GM12875 (cell line): ENCODE measurements around the gene ISM1.
"Not testable (repeated sequence)": the region's sequence is repeated elsewhere in the genome, so short reads cannot be mapped to it uniquely, and the experiment has no call there.

ENCODE experiments used
- H3K4me3 ChIP-seq: one replicate; pipeline ENCODE4 v1.5.1; 2011; ENCODE audit warnings: low read depth, low read length, control low read depth
- TF ChIP-seq, protein P1 (sequence below): IDR thresholded peaks from 2 replicates; pipeline ENCODE4 v1.5.1; 2011; ENCODE audit warnings: low read depth, mild to moderate bottlenecking, control low read depth, inconsistent platforms, low read length, moderate library complexity, borderline replicate concordance; ENCODE audit not compliant: insufficient read depth

Gene ISM1

DNA sequence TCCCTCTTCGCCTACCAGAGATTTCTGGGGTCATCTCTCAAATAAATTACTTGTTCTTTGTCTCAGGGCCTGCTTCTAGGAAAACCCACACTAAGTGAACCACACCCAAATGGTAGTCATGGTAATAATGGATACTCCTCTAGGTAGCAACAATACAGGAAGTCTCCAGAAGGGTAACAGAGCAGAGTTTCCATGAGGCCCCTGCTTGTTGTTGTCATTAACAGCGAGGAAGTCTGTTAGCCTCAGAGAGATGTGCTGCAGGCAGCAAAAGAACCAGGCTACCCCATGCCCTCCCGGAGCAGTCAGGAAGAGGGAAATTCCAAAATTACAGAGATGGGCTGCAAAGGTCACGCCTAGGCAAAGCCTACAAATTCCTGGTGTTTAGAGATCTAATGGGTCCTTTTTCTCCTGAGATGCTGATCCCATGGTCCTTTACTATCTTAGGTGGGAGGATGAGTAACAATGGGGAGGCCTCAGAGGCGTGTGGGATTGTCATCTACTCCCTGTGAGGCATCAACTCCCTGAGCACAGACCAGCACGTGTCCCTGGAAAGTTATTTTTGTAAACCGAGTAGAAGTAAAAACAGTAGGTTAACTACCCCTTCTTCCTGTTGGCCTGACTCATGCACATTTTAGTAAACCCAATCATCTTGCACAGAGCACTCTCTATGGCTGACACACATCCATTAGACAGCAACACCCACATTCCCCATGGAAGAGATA is 10.1 kb downstream of the ISM1 start:
- TF ChIP-seq, protein P1, sequence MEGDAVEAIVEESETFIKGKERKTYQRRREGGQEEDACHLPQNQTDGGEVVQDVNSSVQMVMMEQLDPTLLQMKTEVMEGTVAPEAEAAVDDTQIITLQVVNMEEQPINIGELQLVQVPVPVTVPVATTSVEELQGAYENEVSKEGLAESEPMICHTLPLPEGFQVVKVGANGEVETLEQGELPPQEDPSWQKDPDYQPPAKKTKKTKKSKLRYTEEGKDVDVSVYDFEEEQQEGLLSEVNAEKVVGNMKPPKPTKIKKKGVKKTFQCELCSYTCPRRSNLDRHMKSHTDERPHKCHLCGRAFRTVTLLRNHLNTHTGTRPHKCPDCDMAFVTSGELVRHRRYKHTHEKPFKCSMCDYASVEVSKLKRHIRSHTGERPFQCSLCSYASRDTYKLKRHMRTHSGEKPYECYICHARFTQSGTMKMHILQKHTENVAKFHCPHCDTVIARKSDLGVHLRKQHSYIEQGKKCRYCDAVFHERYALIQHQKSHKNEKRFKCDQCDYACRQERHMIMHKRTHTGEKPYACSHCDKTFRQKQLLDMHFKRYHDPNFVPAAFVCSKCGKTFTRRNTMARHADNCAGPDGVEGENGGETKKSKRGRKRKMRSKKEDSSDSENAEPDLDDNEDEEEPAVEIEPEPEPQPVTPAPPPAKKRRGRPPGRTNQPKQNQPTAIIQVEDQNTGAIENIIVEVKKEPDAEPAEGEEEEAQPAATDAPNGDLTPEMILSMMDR: no peak
- no peak overlapping the region for H3K4me3 ChIP-seq

DNA sequence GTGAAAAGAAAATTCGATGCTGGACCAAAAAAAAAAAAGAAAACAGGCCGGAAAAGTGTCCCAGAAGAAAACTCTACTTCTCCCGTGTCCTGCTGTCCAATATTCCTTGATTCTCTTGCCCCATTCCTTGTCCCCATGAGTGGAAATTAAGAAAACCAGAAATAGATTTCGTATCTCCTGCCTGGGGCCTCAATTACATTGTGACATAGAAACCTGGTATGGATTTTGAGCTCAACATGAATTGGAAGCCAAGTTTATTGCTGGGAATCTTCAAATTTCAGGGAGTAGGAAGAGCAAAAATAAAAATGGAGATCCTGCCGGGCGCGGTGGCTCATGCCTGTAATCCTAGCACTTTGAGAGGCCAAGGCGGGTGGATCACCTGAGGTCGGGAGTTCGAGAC is 11.9 kb downstream of the ISM1 start:
- H3K4me3 ChIP-seq: no peak overlapping the region
- TF ChIP-seq, protein P1: no peak

DNA sequence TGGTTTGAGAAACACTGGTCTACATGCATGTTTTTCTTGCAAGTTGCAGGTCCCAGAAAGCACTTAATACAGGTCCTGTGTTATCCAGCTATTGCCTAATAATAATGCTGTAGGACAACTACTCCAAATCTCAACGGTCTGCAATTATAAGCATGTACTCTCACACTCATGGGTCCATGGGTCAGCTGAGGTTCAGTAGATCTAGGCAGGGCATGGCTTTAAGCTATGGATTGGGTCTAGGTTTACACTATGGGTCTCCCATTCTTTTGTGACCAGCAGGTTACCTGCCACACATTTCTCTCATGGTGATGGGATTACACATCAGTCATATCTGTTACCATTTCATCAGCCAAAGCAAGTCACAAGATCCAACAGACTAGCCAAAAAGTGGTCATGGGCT is 13.9 kb downstream of the ISM1 start:
- TF ChIP-seq, protein P1: no peak
- H3K4me3 ChIP-seq: no peak overlapping the region

DNA sequence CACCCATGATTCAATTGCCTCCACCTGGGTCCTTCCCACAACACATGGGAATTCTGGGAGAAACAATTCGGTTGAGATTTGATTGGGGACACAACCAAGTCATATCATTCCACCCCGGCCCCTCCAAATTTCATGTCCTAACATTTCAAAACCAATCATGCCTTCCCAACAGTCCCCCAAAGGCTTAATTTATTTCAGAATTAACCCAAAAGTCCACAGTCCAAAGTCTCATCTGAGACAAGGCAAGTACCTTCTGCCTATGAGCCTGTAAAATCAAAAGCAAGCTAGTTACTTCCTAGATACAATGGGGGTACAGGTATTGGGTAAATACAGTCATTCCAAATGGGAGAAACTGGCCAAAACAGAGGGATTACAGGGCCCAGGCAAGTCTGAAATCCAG is 15.3 kb downstream of the ISM1 start:
- H3K4me3 ChIP-seq: not testable (repeated sequence)

DNA sequence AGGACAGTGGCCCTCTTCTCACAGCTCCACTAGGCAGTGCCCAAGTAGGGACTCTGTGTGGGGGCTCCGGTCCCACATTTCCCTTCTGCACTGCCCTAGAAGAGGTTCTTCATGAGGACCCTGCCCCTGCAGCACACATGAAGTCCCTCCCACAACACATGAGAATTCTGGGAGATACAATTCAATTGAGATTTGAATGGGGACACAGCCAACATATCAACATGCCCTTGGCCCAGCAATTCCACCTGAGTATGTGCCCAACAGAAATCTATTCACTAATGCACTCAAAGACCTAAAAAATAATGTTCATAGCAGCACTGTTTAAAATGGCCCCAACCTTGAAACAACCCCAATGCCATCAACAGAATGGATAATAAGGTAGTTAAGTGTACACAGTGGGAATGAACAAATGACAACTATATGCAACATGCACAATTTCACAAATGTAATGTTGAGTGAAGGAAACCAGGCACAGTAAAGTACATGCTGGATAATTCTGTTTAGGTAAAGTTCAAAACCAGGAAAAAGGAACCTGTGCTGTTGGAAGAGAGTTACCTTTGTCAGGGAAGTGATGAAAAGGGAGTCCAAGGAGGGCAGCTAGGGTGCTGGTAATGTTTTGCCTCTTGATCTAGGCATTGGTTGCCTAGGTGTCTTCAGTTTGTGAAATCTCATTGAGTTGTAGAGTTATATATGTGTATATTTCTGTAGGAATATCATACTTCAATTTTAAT is 16.1 kb downstream of the ISM1 start:
- no peak overlapping the region for H3K4me3 ChIP-seq
- TF ChIP-seq, protein P1: no peak

DNA sequence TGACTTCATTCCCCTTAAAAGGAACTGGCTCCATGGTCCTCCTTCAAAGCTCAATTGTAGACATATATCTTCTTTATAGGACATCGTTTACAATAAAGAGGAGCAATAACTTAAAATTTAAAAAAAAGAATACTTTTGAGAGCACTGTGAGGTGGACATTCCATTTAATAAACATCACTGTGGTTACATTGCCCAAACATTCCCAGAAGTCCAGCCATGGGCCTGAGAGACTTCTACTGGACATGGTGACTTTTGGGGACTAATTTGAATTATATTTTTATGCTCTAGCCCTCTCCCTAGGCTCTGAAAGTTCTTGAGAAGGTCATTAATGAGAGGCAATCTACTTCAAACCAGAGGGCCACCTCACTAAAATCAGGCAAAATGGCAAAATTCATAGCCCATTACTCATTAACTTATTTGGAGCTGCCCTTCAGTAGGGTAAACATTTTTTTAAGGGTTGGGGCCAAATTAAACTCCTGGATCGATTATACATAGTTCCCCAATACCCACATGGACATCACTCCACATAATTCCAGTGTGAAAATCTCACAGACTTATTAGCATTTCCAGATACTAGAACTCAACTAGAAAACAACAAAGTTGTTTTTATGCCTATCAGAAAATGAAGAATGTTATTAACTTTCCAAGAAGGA is 17.1 kb downstream of the ISM1 start:
- TF ChIP-seq, protein P1: no peak

DNA sequence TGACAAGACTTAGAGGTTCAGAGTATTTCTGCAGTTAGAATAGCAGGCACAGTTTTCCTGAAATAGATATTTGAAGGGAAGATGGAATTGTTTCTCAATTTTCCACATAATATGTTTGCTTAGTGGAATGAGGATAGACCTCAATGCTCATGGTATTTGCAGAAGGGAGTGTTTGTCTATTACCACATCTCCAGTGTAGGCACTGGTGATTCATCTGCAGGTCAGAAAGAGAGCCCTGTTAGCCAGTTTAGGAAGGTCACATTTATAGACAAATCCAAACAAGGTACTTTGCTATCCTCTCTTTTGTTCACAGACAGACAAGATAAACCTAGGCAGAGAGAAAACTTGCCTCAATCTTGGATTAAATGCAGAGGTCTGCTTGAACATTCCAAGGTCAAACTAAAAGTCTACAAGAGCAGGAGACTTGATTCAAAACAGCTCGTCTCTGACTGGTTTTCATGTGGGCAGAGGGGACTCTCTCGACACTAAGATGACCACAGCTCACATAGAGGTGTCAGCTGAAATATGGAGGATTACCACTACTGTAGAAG is 22.8 kb downstream of the ISM1 start:
- TF ChIP-seq, protein P1: no peak

More for the DNA sequence above, 17.1 kb downstream of the ISM1 start:
- no peak overlapping the region for H3K4me3 ChIP-seq

More for the DNA sequence above, 22.8 kb downstream of the ISM1 start:
- no peak overlapping the region for H3K4me3 ChIP-seq
